ENCODE results near the gene IL26. TPM values are rescaled to one million over a fixed set of nuclear protein-coding genes. Genes with fewer than 3 reads are reported as not detected.

The IL26 gene
- polyA plus RNA-seq, 1 experiment = not detected

GRCh38 chr12:68237078-68237477 is 11.5 kb upstream of the IL26 start:
- ChIA-PET POLR2A (interaction anchor here (0.5 kb wide), 1 partner anchor 516 kb away, joined by 4 read pairs; no protein-coding TSS in a partner anchor), CTCF (interaction anchor here (0.8 to 2.9 kb wide), 9 partner anchors 9 to 83 kb away, joined by 3 to 22 read pairs (median 4); no protein-coding TSS in a partner anchor)
- 0 out of 2 replicates have a peak, but pooled peaks have one; percentile 27 for TF ChIP-seq CTCF (IDR thresholded peaks at IDR 0.05; ENCODE audit: insufficient read depth, low read depth, low read length)
- H3K27me3 ChIP-seq (ENCODE audit: control insufficient read depth, insufficient read depth, low read length) = 0 out of 2 replicates have a peak, but pooled peaks cover 2% of the 10 kb centered on the region
- no peaks in the 10 kb centered on the region for H3K36me3 ChIP-seq (ENCODE audit: control insufficient read depth, insufficient read depth, low read length)
- no peak for DNase-seq (ENCODE audit: low read depth)
- no peak overlapping the region for H3K4me3 ChIP-seq (ENCODE audit: low read depth, low read length)

- POLR2A ChIA-PET = no interaction called here
- CTCF ChIA-PET = interaction anchor here (0.8 to 2.9 kb wide), 10 partner anchors 13 to 90 kb away, joined by 3 to 22 read pairs (median 4); no protein-coding TSS in a partner anchor
- Histone ChIP-seq H3K4me3 (ENCODE audit: low read depth, low read length) (no peak overlapping the region; the same call in 1 of the 2 replicates), H3K36me3 (ENCODE audit: control insufficient read depth, insufficient read depth, low read length) (no peaks in the 10 kb centered on the region), H3K27me3 (ENCODE audit: control insufficient read depth, insufficient read depth, low read length) (0 out of 2 replicates have a peak, but pooled peaks cover 2% of the 10 kb centered on the region)
- DNase-seq (ENCODE audit: low read depth) = no peak
- TF ChIP-seq CTCF (IDR thresholded peaks at IDR 0.05; ENCODE audit: insufficient read depth, low read depth, low read length) = no peak
Measured at GRCh38 chr12:68236421-68237059, 10.9 kb upstream of the IL26 start.

- DNase-seq (ENCODE audit: low read depth) = no peak
- H3K27me3 ChIP-seq (ENCODE audit: control insufficient read depth, insufficient read depth, low read length) = 0 out of 2 replicates have a peak, but pooled peaks cover 2% of the 10 kb centered on the region
- CTCF ChIA-PET = interaction anchor here (1.0 to 2.9 kb wide), 4 partner anchors 73 to 91 kb away, joined by 3 to 22 read pairs (median 4); no protein-coding TSS in a partner anchor
Measured at GRCh38 chr12:68235576-68235975, 10.0 kb upstream of the IL26 start.

GRCh38 chr12:68234140-68234539 is 8.5 kb upstream of the IL26 start:
- H3K27me3 ChIP-seq (ENCODE audit: control insufficient read depth, insufficient read depth, low read length) = 0 out of 2 replicates have a peak, but pooled peaks cover 5% of the 10 kb centered on the region
- ChIA-PET POLR2A (no interaction called here), CTCF (interaction anchor here (0.9 kb wide), 1 partner anchor 9 kb away, joined by 3 read pairs; the partner anchor contains the start of gene IL26)
- H3K4me3 ChIP-seq (ENCODE audit: low read depth, low read length) = no peak overlapping the region
- H3K36me3 ChIP-seq (ENCODE audit: control insufficient read depth, insufficient read depth, low read length) = no peaks in the 10 kb centered on the region
- no peak for TF ChIP-seq CTCF (IDR thresholded peaks at IDR 0.05; ENCODE audit: insufficient read depth, low read depth, low read length)
- no peak for DNase-seq (ENCODE audit: low read depth)

More at GRCh38 chr12:68235576-68235975, 10.0 kb upstream of the IL26 start:
- TF ChIP-seq CTCF (IDR thresholded peaks at IDR 0.05; ENCODE audit: insufficient read depth, low read depth, low read length) = no peak
- Histone ChIP-seq H3K4me3 (ENCODE audit: low read depth, low read length) (no peak overlapping the region), H3K36me3 (ENCODE audit: control insufficient read depth, insufficient read depth, low read length) (no peaks in the 10 kb centered on the region)
- POLR2A ChIA-PET = no interaction called here

GRCh38 chr12:68233498-68233897 is 7.9 kb upstream of the IL26 start:
- ChIA-PET CTCF (interaction anchor here (0.9 to 2.3 kb wide), 2 partner anchors 8 to 84 kb away, joined by 3 to 7 read pairs; partner anchors contain the start of gene IL26), POLR2A (no interaction called here)
- Histone ChIP-seq H3K4me3 (ENCODE audit: low read depth, low read length) (no peak overlapping the region), H3K36me3 (ENCODE audit: control insufficient read depth, insufficient read depth, low read length) (no peaks in the 10 kb centered on the region), H3K27me3 (ENCODE audit: control insufficient read depth, insufficient read depth, low read length) (0 out of 2 replicates have a peak, but pooled peaks cover 5% of the 10 kb centered on the region)
- no peak for DNase-seq (ENCODE audit: low read depth)
- no peak for TF ChIP-seq CTCF (IDR thresholded peaks at IDR 0.05; ENCODE audit: insufficient read depth, low read depth, low read length)
